Activated naive CD4-positive, alpha-beta T cell treated with anti-CD3 and anti-CD28 coated beads, Interleukin-2, amount 50 U/mL, for 24 hours (primary cell): ENCODE data around the gene SYCP1.
A peak's percentile ranks its signal among the peaks of the same experiment; 100 is the strongest.
"Not testable (repeated sequence)": the region's sequence is repeated elsewhere in the genome, so short reads cannot be mapped to it uniquely, and the experiment has no call there.

Experiments
- H3K27ac Mint-ChIP-seq: one replicate; pipeline ENCODE4 v1.8.0; 2021; ENCODE audit warnings: mild to moderate bottlenecking, mixed read lengths
- H3K27me3 Mint-ChIP-seq: one replicate; pipeline ENCODE4 v1.8.0; 2021; ENCODE audit warnings: mixed read lengths
- H3K36me3 Mint-ChIP-seq: one replicate; pipeline ENCODE4 v1.8.0; 2021; ENCODE audit warnings: mixed read lengths
- H3K4me1 Mint-ChIP-seq: one replicate; pipeline ENCODE4 v1.8.0; 2021; ENCODE audit warnings: mixed read lengths
- H3K4me3 Mint-ChIP-seq: one replicate; pipeline ENCODE4 v1.8.0; 2021; ENCODE audit warnings: mild to moderate bottlenecking, mixed read lengths
- H3K9me3 Mint-ChIP-seq: one replicate; pipeline ENCODE4 v1.8.0; 2021; ENCODE audit warnings: mixed read lengths

The SYCP1 gene, protein sequence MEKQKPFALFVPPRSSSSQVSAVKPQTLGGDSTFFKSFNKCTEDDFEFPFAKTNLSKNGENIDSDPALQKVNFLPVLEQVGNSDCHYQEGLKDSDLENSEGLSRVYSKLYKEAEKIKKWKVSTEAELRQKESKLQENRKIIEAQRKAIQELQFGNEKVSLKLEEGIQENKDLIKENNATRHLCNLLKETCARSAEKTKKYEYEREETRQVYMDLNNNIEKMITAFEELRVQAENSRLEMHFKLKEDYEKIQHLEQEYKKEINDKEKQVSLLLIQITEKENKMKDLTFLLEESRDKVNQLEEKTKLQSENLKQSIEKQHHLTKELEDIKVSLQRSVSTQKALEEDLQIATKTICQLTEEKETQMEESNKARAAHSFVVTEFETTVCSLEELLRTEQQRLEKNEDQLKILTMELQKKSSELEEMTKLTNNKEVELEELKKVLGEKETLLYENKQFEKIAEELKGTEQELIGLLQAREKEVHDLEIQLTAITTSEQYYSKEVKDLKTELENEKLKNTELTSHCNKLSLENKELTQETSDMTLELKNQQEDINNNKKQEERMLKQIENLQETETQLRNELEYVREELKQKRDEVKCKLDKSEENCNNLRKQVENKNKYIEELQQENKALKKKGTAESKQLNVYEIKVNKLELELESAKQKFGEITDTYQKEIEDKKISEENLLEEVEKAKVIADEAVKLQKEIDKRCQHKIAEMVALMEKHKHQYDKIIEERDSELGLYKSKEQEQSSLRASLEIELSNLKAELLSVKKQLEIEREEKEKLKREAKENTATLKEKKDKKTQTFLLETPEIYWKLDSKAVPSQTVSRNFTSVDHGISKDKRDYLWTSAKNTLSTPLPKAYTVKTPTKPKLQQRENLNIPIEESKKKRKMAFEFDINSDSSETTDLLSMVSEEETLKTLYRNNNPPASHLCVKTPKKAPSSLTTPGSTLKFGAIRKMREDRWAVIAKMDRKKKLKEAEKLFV

GRCh38 chr1:114854693-114855320, at the start of gene SYCP1:
SYCP1 (plus strand) TSS chr1:114854863; CDS start chr1:114855465, 602 bp downstream.
- H3K27me3 Mint-ChIP-seq: peaks cover 29% of the 10 kb centered on the region
- no peak within 1 kb of the TSS for H3K27ac Mint-ChIP-seq
- no peaks in the 10 kb centered on the region for H3K36me3 Mint-ChIP-seq
- H3K4me1 Mint-ChIP-seq: peaks cover 10% of the 10 kb centered on the region
- H3K4me3 Mint-ChIP-seq: peak within 1 kb of the TSS; percentile 71
- no peaks in the 10 kb centered on the region for H3K9me3 Mint-ChIP-seq

GRCh38 chr1:114819869-114820268, 34.8 kb upstream of the SYCP1 start:
- Mint-ChIP-seq H3K9me3 (peaks cover 16% of the 10 kb centered on the region), H3K4me1 (no peaks in the 10 kb centered on the region), H3K36me3 (no peaks in the 10 kb centered on the region), H3K4me3 (no peak overlapping the region), H3K27me3 (peaks cover 12% of the 10 kb centered on the region), H3K27ac (no peak overlapping the region)

- Mint-ChIP-seq H3K36me3 (no peaks in the 10 kb centered on the region), H3K4me3 (no peak overlapping the region), H3K9me3 (peaks cover 20% of the 10 kb centered on the region), H3K27ac (no peak overlapping the region), H3K4me1 (no peaks in the 10 kb centered on the region), H3K27me3 (peaks cover 13% of the 10 kb centered on the region)
Measured at GRCh38 chr1:114820392-114820791, 34.3 kb upstream of the SYCP1 start.

GRCh38 chr1:114821978-114822377, 32.7 kb upstream of the SYCP1 start:
- Mint-ChIP-seq H3K9me3 (peaks cover 20% of the 10 kb centered on the region), H3K4me3 (no peak overlapping the region), H3K27me3 (peaks cover 13% of the 10 kb centered on the region), H3K4me1 (no peaks in the 10 kb centered on the region), H3K36me3 (no peaks in the 10 kb centered on the region), H3K27ac (no peak overlapping the region)

DNA sequence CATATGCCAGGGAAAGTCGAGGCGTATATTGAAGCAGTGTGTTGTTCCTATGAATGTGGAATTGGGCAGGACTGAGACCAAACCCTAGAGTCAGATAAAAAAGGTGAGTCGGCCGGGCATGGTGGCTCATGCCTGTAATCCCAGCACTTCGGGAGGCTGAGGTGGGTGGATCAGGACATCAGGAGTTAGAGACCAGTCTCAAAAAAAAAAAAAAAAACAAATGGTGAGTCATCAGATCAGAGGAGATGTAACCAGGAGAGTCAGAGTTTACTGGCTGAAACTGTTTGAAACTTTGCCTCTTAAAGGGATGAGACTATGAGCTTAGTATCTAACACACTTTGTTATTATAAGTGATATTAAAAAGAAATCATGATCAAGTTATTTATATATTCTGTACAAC, 26.4 kb upstream of the SYCP1 start:
- Mint-ChIP-seq H3K4me1 (no peaks in the 10 kb centered on the region), H3K36me3 (no peaks in the 10 kb centered on the region), H3K4me3 (no peak overlapping the region), H3K27me3 (peaks cover 5% of the 10 kb centered on the region), H3K9me3 (peaks cover 15% of the 10 kb centered on the region), H3K27ac (no peak overlapping the region)

DNA sequence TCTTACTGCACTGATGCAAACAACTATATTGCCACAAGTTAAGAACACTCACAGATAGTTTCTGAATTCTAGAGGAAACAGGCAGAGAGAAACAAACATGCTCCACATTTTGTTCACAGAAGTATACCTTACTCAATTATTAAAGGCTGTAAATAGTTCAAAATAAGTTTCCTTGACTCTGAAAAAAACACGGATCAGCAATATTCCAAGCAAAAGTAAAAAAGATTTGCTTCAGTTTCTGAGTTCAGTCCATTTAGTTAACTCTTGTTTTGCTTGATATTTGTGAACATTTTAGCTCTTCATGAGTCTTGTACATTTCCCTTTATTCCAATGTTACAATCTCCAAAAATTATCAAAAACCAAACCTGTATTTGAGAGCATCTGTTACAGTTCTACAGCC, 24.6 kb upstream of the SYCP1 start:
- H3K36me3 Mint-ChIP-seq: not testable (repeated sequence)

GRCh38 chr1:114831276-114831994, 23.2 kb upstream of the SYCP1 start:
- Mint-ChIP-seq H3K4me1 (no peaks in the 10 kb centered on the region), H3K9me3 (peaks cover 5% of the 10 kb centered on the region), H3K36me3 (no peaks in the 10 kb centered on the region), H3K27me3 (peaks cover 4% of the 10 kb centered on the region), H3K4me3 (no peak overlapping the region), H3K27ac (no peak overlapping the region)

More for the DNA sequence above, 24.6 kb upstream of the SYCP1 start:
- not testable (repeated sequence) for H3K9me3 Mint-ChIP-seq, H3K27me3 Mint-ChIP-seq, H3K4me1 Mint-ChIP-seq, H3K4me3 Mint-ChIP-seq
- peak overlapping the region; percentile 31 for H3K27ac Mint-ChIP-seq

DNA sequence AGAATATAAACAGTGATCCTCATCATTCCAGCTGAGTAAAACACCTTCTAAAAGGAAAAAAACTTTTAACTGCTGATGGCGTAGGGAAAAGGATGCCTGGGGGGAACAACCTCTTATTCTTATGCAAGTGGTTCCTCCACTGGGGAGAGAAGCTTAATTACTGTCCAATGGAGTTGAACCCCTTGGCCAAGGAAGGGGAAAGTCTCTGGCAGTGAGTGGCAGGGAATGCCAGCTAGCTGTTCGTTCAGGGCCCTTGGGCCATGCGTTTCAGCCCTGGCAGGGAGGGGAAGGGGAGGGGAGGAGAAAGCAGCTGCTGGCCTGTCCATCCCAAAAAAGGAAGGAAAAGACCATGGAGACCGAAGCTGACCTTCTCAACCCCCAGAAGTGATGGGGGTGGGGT, 22.6 kb upstream of the SYCP1 start:
- H3K4me3 Mint-ChIP-seq: no peak overlapping the region
- H3K27me3 Mint-ChIP-seq: peaks cover 3% of the 10 kb centered on the region
- H3K9me3 Mint-ChIP-seq: peaks cover 5% of the 10 kb centered on the region
- no peaks in the 10 kb centered on the region for H3K36me3 Mint-ChIP-seq
- no peak overlapping the region for H3K27ac Mint-ChIP-seq
- H3K4me1 Mint-ChIP-seq: no peaks in the 10 kb centered on the region

- H3K27ac Mint-ChIP-seq: no peak overlapping the region
- no peak overlapping the region for H3K4me3 Mint-ChIP-seq
- peaks cover 2% of the 10 kb centered on the region for H3K4me1 Mint-ChIP-seq
- H3K36me3 Mint-ChIP-seq: no peaks in the 10 kb centered on the region
- peaks cover 5% of the 10 kb centered on the region for H3K9me3 Mint-ChIP-seq
- H3K27me3 Mint-ChIP-seq: peaks cover 4% of the 10 kb centered on the region
Measured at GRCh38 chr1:114833421-114833820, 21.2 kb upstream of the SYCP1 start.

GRCh38 chr1:114844270-114844669, 10.4 kb upstream of the SYCP1 start:
- Mint-ChIP-seq H3K36me3 (no peaks in the 10 kb centered on the region), H3K4me1 (no peaks in the 10 kb centered on the region), H3K9me3 (no peaks in the 10 kb centered on the region), H3K4me3 (no peak overlapping the region), H3K27ac (no peak overlapping the region), H3K27me3 (peaks cover 21% of the 10 kb centered on the region)

DNA sequence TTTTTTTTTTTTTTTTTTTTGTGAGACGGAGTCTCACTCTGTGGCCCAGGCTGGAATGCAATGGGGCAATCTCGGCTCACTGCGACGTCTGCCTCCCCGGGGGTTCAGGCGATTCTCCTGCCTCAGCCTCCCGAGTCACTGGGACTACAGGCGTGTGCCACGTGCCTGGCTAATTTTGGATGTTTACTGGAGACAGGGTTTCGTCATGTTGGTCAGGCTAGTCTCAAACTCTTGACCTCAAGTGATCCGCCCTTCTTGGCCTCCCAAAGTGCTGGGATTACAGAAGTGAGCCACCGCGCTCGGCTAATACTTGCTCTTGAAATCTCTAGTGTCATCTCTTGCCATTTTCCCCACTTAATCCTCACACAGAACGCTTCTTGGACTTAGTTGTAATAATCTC, 1.1 kb upstream of the SYCP1 start:
- H3K4me3 Mint-ChIP-seq: no peak overlapping the region
- H3K27ac Mint-ChIP-seq: no peak overlapping the region
- H3K9me3 Mint-ChIP-seq: no peaks in the 10 kb centered on the region
- H3K4me1 Mint-ChIP-seq: peaks cover 10% of the 10 kb centered on the region
- H3K36me3 Mint-ChIP-seq: no peaks in the 10 kb centered on the region
- peaks cover 28% of the 10 kb centered on the region for H3K27me3 Mint-ChIP-seq

DNA sequence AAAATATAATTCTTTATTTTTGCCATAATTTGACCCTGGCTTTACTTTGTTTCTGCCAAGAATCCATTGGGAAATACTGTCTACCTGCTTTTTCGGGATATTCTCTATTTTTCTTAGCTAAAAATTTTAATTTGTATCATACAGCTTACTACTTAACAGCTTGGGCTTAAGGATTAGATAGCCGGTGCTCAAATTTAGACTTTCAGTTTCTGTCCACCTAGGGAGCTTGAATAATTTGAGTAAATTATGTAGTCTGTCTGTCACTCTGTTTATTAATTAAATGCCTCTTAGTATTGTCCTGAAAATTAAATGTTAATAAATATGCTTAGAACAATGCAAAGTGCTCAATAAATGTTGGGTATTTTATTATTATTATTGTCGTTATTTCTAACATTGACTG, 6.7 kb downstream of the SYCP1 start:
- H3K36me3 Mint-ChIP-seq: no peaks in the 10 kb centered on the region
- H3K4me1 Mint-ChIP-seq: no peaks in the 10 kb centered on the region
- peaks cover 20% of the 10 kb centered on the region for H3K27me3 Mint-ChIP-seq
- no peaks in the 10 kb centered on the region for H3K9me3 Mint-ChIP-seq
- no peak overlapping the region for H3K27ac Mint-ChIP-seq
- no peak overlapping the region for H3K4me3 Mint-ChIP-seq

DNA sequence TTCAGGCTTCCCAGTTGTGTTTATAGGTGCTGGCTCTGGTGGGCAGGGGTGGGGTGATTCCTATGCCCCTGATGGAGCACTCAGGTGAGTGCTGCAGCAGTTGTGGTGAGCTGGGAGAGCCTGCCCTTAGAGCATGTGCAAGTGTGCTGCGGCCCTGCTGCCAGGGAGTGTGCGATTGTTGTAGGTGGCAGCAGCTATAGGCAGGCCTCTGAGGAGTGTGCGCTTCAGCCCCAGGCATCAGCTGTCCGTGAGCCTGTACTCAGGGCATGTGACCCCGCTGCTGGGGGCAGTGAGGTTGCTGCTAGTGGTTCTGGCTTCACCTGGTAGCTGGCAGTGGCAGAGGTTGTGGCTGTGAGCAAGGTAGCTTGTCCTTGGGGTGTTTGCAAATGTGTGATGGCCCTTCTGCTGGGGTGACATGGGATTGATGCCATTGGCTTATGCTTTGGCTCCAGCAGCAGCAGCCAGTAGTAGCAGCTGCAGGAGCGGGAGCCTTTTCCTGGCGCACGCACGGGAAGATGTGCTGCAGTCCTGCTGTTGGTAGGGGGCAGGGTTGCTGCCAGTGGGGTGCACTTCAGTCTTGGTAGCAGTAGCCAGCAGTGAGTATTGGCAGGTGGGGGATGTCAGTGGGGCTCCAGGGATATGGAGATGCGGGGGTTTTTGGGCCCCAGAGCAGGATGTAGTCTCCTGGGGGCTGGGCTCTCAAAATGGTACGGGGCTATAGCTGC, 37.7 kb downstream of the SYCP1 start:
- Mint-ChIP-seq H3K27ac (no peak overlapping the region), H3K36me3 (no peaks in the 10 kb centered on the region), H3K9me3 (no peaks in the 10 kb centered on the region), H3K4me1 (no peaks in the 10 kb centered on the region), H3K4me3 (no peak overlapping the region), H3K27me3 (peaks cover 23% of the 10 kb centered on the region)

DNA sequence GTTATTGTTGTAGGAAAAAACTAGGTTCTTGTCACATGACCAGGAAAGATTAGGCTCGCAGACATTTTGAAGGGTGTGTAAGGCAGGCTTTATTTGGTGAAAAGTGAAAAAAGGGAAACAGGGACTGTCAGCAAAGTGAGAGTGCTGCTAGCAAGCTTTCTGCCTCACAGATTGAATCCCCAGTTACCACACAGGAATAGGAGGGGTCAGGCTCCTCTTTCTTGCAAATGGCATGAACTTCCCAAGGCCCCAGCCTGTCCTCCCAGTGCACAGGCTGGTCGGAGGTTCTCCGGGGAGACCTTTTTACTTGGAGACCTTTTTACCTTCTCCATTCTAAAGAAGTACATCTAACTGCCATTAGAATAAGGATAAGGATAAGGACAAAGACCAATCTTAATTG, 42.1 kb downstream of the SYCP1 start:
- H3K4me1 Mint-ChIP-seq: no peaks in the 10 kb centered on the region
- H3K27ac Mint-ChIP-seq: no peak overlapping the region
- no peaks in the 10 kb centered on the region for H3K9me3 Mint-ChIP-seq
- no peaks in the 10 kb centered on the region for H3K36me3 Mint-ChIP-seq
- peaks cover 22% of the 10 kb centered on the region for H3K27me3 Mint-ChIP-seq
- no peak overlapping the region for H3K4me3 Mint-ChIP-seq
